HEK293T (cell line): Measurements from ENCODE around the gene CARD14.

Source experiments
- CTCF ChIA-PET: fragments of 350-600 bp; formaldehyde crosslinking; extraction: SDS; loops from one replicate; lab custom pipeline; 2021; ENCODE audit warnings: antibody characterized with exemption, inconsistent platforms; lab: Yijun Ruan, JAX
- POLR2A ChIA-PET: fragments of 350-600 bp; formaldehyde crosslinking; extraction: SDS; loops from one replicate; lab custom pipeline; 2020; ENCODE audit warnings: antibody characterized with exemption, inconsistent platforms; lab: Yijun Ruan, JAX
- DNase-seq: peaks from one replicate; pipeline ENCODE4 v3.0.0; 2012; ENCODE audit warnings: mixed read lengths; ENCODE audit errors: extremely low spot score
- ARNT ChIP-seq: fragments of 450-650 bp; IDR thresholded peaks from 2 replicates; pipeline ENCODE4 v1.6.1; 2017; ENCODE audit warnings: mild to moderate bottlenecking
- BHLHE40 ChIP-seq: fragments of 450-650 bp; IDR thresholded peaks from 2 replicates; pipeline ENCODE4 v1.6.1; 2016; ENCODE audit warnings: mild to moderate bottlenecking, moderate library complexity, borderline replicate concordance
- CTBP1 ChIP-seq: fragments of 450-650 bp; IDR thresholded peaks from 2 replicates; pipeline ENCODE4 v1.6.1; 2016; ENCODE audit warnings: borderline replicate concordance
- ELF4 ChIP-seq: fragments of 450-650 bp; IDR thresholded peaks from 2 replicates; pipeline ENCODE4 v1.6.1; 2017; ENCODE audit warnings: antibody characterized with exemption
- FOXA1 ChIP-seq: fragments of 450-650 bp; IDR thresholded peaks from 2 replicates; pipeline ENCODE4 v1.6.1; 2016; ENCODE audit warnings: mild to moderate bottlenecking
- FOXK2 ChIP-seq: fragments of 450-650 bp; IDR thresholded peaks from 2 replicates; pipeline ENCODE4 v1.6.1; 2016; ENCODE audit warnings: mild to moderate bottlenecking
- FOXM1 ChIP-seq: fragments of 450-650 bp; IDR thresholded peaks from 2 replicates; pipeline ENCODE4 v1.6.1; 2017; ENCODE audit warnings: mild to moderate bottlenecking, borderline replicate concordance
- HDGF ChIP-seq: fragments of 450-650 bp; IDR thresholded peaks from 2 replicates; pipeline ENCODE4 v1.6.1; 2017; ENCODE audit warnings: antibody characterized with exemption, borderline replicate concordance
- L3MBTL2 ChIP-seq: fragments of 450-650 bp; conservative IDR thresholded peaks from 2 replicates; pipeline ENCODE4 v1.6.1; 2016; ENCODE audit warnings: mild to moderate bottlenecking
- LEF1 ChIP-seq: fragments of 450-650 bp; IDR thresholded peaks from 2 replicates; pipeline ENCODE4 v1.6.1; 2017; ENCODE audit warnings: mild to moderate bottlenecking, borderline replicate concordance
- NFRKB ChIP-seq: fragments of 450-650 bp; IDR thresholded peaks from 2 replicates; pipeline ENCODE4 v1.6.1; 2016; ENCODE audit warnings: mild to moderate bottlenecking, moderate library complexity
- SP1 ChIP-seq: fragments of 450-650 bp; IDR thresholded peaks from 2 replicates; pipeline ENCODE4 v1.6.1; 2017
- SUZ12 ChIP-seq: fragments of 450-650 bp; IDR thresholded peaks from 2 replicates; pipeline ENCODE4 v1.6.1; 2016; ENCODE audit warnings: mild to moderate bottlenecking
- TARDBP ChIP-seq: fragments of 450-650 bp; IDR thresholded peaks from 2 replicates; pipeline ENCODE4 v1.6.1; 2016
- ZNF384 ChIP-seq: fragments of 450-650 bp; IDR thresholded peaks from 2 replicates; pipeline ENCODE4 v1.6.1; 2016
- TF ChIP-seq, protein P1 (sequence below): fragments of 450-650 bp; IDR thresholded peaks from 2 replicates; pipeline ENCODE4 v1.6.1; 2016

CARD14 gene

DNA sequence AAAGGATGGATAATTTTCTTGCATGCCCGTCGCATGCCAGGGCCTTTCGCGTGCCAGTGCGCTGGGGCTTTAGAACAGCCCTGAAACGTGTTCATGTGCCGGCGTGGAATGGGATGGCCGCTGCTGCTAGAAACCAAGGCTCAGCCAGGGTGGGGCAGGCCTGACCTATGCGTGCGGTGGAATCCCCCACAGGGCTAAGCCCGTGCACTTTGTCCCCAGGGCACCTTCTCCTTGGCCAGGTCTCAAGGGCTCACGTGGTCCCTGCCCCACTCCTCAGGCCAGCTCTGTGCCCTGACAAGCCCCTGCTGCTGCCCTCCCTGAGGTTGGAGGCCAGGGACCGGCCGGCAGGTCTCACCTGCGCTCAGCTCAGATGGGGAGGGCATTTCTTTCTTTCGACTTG lies 77.7 kb downstream of the CARD14 start:
- CTCF ChIA-PET: no interaction called here
- TF ChIP-seq FOXA1 (no peak), LEF1 (no peak), L3MBTL2 (no peak), SUZ12 (no peak), CTBP1 (no peak)
- POLR2A ChIA-PET: no interaction called here
- no peak for DNase-seq

DNA sequence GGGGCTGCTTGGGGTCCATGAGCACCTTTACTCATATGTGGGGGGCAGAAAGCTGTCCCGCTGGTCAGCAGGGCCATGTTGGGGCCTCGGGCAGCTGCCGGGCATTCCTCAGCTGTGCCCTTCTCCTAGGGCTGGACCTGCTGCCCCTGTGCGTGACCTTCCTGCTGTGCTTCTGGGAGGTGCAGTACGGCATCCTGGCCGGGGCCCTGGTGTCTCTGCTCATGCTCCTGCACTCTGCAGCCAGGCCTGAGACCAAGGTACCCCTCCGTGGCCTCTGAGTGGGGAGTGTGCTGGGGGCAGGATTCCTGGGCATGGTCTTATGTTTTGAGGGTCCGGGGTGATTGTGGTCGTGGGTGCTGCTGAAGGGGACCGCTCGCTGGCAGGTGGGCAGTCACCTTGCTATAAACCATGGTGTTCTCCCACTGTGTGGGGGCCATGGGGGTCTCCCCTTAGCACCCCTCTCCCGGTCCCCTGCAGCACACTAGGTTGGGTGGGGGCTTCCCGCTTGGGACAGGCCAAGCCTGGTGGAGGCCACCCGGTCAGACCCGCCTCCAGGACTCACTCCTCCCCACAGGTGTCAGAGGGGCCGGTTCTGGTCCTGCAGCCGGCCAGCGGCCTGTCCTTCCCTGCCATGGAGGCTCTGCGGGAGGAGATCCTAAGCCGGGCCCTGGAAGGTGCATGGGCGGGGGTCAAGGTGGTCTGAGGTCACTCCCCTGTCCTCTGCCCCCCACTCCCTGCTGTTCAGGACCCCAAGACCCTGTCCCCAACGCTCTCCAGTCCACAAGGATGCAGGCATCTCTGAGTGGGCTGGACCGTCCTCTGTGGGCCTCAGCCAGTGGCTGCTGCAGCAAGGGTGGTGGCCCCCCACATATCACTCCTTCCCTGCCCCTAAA lies 78.4 kb downstream of the CARD14 start:
- TF ChIP-seq BHLHE40: no peak
- POLR2A ChIA-PET: no interaction called here
- CTCF ChIA-PET: no interaction called here
- DNase-seq: no peak

DNA sequence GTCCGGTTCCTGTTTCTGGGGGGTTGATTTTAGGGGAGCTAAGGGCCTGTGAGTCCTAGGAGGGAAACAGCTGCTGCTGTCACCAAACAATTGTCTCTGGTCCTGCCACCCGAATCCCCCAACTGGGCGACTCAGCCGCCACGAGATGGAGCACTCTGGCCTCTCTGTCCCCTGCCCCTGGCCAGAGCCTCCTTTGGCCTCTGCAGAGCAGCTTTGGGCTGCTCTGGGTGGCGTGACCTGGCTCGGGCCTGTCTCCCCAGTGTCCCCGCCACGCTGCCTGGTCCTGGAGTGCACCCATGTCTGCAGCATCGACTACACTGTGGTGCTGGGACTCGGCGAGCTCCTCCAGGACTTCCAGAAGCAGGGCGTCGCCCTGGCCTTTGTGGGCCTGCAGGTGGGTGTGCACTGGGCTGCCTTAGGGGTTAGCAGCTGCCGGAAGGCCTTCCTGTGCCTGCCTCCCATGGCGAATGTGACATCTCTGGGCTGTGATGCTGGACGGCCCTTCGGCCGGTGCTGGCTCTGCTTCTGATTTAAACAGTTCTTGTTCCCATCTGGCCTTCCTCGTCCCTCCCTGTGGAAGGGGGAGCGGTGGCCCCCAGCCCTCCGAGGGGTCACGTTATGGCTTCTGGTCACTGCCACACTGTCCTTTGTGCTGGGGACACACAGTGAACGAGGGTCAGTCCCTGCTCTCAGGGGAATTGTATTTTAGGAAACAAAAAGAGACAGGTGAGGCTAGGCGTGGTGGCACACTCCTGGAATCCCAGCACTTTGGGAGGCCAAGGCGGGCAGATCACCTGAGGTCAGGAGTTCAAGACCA lies 79.3 kb downstream of the CARD14 start:
- no peak for TF ChIP-seq NFRKB
- TF ChIP-seq BHLHE40: no peak
- no peak for TF ChIP-seq TARDBP
- no peak for TF ChIP-seq FOXA1
- no peak for TF ChIP-seq SUZ12
- TF ChIP-seq HDGF: no peak
- TF ChIP-seq CTBP1: no peak
- TF ChIP-seq FOXK2: no peak
- TF ChIP-seq ELF4: no peak
- TF ChIP-seq ARNT: no peak
- no peak for TF ChIP-seq SP1
- TF ChIP-seq, protein P1, sequence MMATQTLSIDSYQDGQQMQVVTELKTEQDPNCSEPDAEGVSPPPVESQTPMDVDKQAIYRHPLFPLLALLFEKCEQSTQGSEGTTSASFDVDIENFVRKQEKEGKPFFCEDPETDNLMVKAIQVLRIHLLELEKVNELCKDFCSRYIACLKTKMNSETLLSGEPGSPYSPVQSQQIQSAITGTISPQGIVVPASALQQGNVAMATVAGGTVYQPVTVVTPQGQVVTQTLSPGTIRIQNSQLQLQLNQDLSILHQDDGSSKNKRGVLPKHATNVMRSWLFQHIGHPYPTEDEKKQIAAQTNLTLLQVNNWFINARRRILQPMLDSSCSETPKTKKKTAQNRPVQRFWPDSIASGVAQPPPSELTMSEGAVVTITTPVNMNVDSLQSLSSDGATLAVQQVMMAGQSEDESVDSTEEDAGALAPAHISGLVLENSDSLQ: no peak
- no peak for TF ChIP-seq ZNF384
- TF ChIP-seq LEF1: no peak
- no peak for TF ChIP-seq L3MBTL2
- TF ChIP-seq FOXM1: no peak
- POLR2A ChIA-PET: no interaction called here
- CTCF ChIA-PET: no interaction called here
- no peak for DNase-seq

DNA sequence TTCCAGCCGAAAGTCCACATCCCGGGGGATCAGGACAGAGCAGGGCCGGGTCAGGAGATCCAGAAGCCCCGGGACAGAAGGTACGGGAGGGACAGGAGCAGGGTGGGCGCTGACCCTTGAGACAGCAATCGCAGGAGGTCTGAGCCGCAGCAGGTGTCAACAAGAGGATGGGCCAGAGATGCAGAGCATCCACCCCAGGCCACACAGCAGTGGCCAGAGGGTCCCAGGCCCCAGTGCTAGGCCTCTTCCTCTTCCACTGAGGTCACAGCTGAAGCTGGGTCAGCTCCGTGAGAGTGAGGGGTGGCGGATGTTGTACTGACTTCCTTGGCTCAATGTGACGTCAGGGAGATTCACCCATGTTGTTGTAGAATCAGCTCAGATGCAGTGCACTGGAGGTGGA lies 82.1 kb downstream of the CARD14 start:
- CTCF ChIA-PET: no interaction called here
- no peak for DNase-seq
- TF ChIP-seq CTBP1: no peak
- no peak for TF ChIP-seq NFRKB
- no peak for TF ChIP-seq FOXM1
- no peak for TF ChIP-seq FOXK2
- TF ChIP-seq BHLHE40: no peak
- TF ChIP-seq TARDBP: no peak
- TF ChIP-seq ARNT: no peak
- TF ChIP-seq HDGF: no peak
- TF ChIP-seq LEF1: no peak
- no peak for TF ChIP-seq L3MBTL2
- TF ChIP-seq ELF4: no peak
- no peak for TF ChIP-seq FOXA1
- TF ChIP-seq SP1: no peak
- TF ChIP-seq ZNF384: no peak
- no peak for TF ChIP-seq SUZ12
- POLR2A ChIA-PET: no interaction called here

DNA sequence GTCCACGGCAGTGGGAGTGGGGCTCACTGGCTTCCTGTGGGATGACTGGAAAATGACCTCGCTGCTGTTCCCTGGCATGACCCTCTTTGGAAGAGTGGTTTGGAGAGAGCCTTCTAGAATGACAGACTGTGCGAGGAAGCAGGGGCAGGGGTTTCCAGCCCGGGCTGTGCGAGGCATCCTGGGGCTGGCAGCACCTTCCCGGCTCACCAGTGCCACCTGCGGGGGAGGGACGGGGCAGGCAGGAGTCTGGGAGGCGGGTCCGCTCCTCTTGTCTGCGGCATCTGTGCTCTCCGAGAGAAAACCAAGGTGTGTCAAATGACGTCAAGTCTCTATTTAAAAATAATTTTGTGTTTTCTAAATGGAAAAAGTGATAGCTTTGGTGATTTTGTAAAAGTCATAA lies 83.0 kb downstream of the CARD14 start:
- POLR2A ChIA-PET: no interaction called here

DNA sequence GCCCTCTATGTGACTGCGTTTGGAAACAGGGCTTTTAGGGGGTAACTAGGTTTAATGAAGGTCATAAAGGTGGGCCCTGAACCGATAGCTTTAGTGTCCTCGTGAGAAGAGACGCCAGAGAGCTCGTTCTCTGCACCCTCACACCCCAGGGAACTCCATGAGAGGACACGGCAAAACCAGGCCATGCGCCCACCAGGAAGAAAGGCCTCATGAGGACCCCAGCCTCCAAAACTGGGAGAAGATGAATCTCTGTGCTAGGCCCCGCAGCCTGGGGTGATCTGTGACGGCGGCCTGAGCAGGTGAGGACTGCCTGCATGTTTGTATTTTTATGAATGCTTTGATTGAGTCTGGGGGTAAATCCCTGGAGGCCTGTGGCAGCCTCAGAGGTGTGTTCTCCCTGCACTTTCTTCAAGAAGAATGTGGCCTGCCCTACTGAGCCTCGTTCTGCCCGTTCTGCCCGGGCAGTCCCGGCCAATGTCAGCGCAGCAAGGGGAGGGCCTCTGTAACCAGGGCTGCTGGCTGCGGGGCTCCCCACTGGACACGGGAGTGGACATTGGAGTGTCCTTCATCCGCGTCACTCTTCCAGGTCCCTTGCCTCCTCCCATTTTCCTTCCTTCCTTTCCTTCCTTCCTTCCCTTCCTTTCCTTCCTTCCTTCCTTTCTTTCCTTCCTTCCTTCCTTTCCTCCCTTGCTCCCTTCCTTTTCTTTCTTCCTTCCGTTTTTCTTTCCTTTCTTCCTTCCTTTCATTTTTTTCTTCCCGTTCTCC lies 84.0 kb downstream of the CARD14 start:
- POLR2A ChIA-PET: no interaction called here
- DNase-seq: no peak
- CTCF ChIA-PET: no interaction called here
- TF ChIP-seq NFRKB (no peak), ARNT (no peak), HDGF (no peak), FOXA1 (no peak), FOXM1 (no peak), ZNF384 (no peak), BHLHE40 (no peak), LEF1 (no peak), FOXK2 (no peak), ELF4 (no peak), CTBP1 (no peak), SUZ12 (no peak), L3MBTL2 (no peak), TARDBP (no peak), SP1 (no peak)
- TF ChIP-seq, protein P1: no peak

More for the DNA sequence above, 83.0 kb downstream of the CARD14 start:
- DNase-seq: peak; percentile 55
- CTCF ChIA-PET: no interaction called here
- no peak for TF ChIP-seq FOXA1
- TF ChIP-seq TARDBP: no peak
